ENCODE results near the gene VGF.
"Not testable (repeated sequence)": the region's sequence is repeated elsewhere in the genome, so short reads cannot be mapped to it uniquely, and the experiment has no call there.

VGF gene

GRCh38 chr7:101121991-101122932 is 43.1 kb downstream of the VGF start:
- H3K36me3 ChIP-seq (ENCODE audit: insufficient read depth, low read length) = no peaks in the 10 kb centered on the region
- H2AFZ ChIP-seq (ENCODE audit: low read depth, low read length) = no peak overlapping the region
- peaks cover 19% of the 10 kb centered on the region for H3K4me1 ChIP-seq (ENCODE audit: insufficient read depth, low read length)
- no peaks in the 10 kb centered on the region for H3K27me3 ChIP-seq (ENCODE audit: insufficient read depth, low read length)
- no peaks in the 10 kb centered on the region for H3K9me3 ChIP-seq (ENCODE audit: low read length)
- H3K4me3 ChIP-seq (ENCODE audit: low read length) = no peak overlapping the region

GRCh38 chr7:101121631-101121990 is 43.8 kb downstream of the VGF start:
- not testable (repeated sequence) for H3K36me3 ChIP-seq (ENCODE audit: insufficient read depth, low read length); H3K9me3 ChIP-seq (ENCODE audit: low read length); H3K27me3 ChIP-seq (ENCODE audit: insufficient read depth, low read length); H2AFZ ChIP-seq (ENCODE audit: low read depth, low read length); H3K4me3 ChIP-seq (ENCODE audit: low read length)
- H3K4me1 ChIP-seq (ENCODE audit: insufficient read depth, low read length) = peaks cover 12% of the 10 kb centered on the region

DNA sequence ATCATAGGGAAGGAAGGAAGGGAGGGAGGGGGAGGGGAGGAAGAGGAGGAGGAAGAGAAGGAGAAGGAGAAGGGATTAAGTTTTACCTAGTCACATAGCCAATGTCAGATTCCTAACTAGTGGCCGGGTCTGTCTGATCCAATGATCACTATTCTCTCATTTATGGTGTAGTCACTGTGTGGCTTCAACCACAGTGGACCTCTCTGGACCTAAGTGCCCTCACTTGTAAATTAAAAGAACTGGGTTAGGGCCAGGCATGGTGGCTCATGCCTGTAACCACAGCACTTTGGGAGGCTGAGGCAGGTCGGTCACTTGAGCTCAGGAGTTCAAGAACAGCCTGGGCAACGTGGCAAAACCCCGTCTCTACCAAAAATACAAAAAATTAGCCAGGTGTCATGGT is 45.1 kb downstream of the VGF start:
- no peak overlapping the region for H3K4me3 ChIP-seq (ENCODE audit: low read length)
- no peaks in the 10 kb centered on the region for H3K9me3 ChIP-seq (ENCODE audit: low read length)
- H3K4me1 ChIP-seq (ENCODE audit: insufficient read depth, low read length) = peaks cover 8% of the 10 kb centered on the region
- H3K27me3 ChIP-seq (ENCODE audit: insufficient read depth, low read length) = no peaks in the 10 kb centered on the region
- no peak overlapping the region for H2AFZ ChIP-seq (ENCODE audit: low read depth, low read length)
- no peaks in the 10 kb centered on the region for H3K36me3 ChIP-seq (ENCODE audit: insufficient read depth, low read length)

DNA sequence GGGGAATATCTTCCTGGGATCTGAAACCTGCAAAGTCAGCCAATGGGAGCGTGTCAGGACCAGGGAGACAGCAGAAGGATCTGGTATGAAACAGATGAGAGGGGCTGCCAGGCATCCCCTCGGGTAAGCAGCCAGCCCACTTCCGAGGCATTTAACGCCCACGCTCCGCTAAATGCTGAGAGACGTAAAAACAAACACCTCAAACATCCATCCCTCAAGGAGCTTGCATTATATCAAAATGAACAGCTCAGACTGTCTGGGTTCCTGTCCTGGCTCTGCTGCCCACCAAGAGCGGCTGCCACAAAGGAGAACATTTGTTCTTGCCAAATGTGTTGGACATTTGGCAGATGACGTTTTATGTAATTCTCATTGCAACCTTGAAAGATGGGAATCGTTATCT is 45.5 kb downstream of the VGF start:
- Histone ChIP-seq H3K4me3 (ENCODE audit: low read length) (no peak overlapping the region), H3K9me3 (ENCODE audit: low read length) (no peaks in the 10 kb centered on the region), H3K4me1 (ENCODE audit: insufficient read depth, low read length) (peaks cover 8% of the 10 kb centered on the region), H2AFZ (ENCODE audit: low read depth, low read length) (no peak overlapping the region), H3K36me3 (ENCODE audit: insufficient read depth, low read length) (no peaks in the 10 kb centered on the region), H3K27me3 (ENCODE audit: insufficient read depth, low read length) (no peaks in the 10 kb centered on the region)

DNA sequence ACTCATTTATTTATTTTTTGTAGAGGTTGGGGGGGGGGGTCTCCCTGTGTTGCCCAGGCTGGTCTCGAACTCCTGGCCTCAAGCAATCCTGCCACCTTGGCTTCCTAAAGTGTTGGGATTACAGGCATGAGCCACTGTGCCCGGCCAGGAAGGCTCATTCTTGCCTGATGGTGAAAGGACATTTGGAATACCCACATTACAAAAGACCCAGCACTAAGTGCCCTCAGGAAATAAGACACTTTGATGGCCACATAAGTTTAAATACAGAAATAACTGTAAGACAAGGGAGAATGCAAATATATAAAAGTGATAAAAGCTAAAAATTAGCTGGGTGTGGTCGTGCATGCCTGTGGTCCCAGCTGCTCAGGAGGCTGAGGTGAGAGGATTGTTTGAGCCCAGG is 46.5 kb downstream of the VGF start:
- Histone ChIP-seq H3K27me3 (ENCODE audit: insufficient read depth, low read length) (no peaks in the 10 kb centered on the region), H3K36me3 (ENCODE audit: insufficient read depth, low read length) (no peaks in the 10 kb centered on the region), H2AFZ (ENCODE audit: low read depth, low read length) (no peak overlapping the region), H3K4me1 (ENCODE audit: insufficient read depth, low read length) (peaks cover 4% of the 10 kb centered on the region), H3K4me3 (ENCODE audit: low read length) (no peak overlapping the region), H3K9me3 (ENCODE audit: low read length) (no peaks in the 10 kb centered on the region)

DNA sequence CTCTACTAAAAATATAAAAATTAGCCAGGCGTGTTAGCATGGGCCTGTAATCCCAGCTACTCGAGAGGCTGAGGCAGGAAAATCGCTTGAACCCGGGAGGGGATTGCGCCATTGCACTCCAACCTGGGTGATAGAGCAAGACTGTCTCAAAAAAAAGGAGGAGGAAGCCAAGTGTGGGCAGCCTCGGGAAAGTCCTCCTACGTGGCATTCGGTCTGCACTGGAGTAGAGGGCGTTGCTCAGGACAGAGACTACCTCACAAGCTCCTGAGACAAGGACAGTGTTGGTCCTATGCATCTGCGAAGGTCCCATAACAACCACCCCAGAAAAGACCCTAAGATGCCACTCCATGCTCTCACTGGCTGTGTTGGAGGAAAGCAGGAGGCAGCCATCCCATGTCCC is 48.5 kb downstream of the VGF start:
- no peak overlapping the region for H2AFZ ChIP-seq (ENCODE audit: low read depth, low read length)
- peaks cover 2% of the 10 kb centered on the region for H3K4me1 ChIP-seq (ENCODE audit: insufficient read depth, low read length)
- no peaks in the 10 kb centered on the region for H3K36me3 ChIP-seq (ENCODE audit: insufficient read depth, low read length)
- H3K9me3 ChIP-seq (ENCODE audit: low read length) = no peaks in the 10 kb centered on the region
- H3K4me3 ChIP-seq (ENCODE audit: low read length) = no peak overlapping the region
- H3K27me3 ChIP-seq (ENCODE audit: insufficient read depth, low read length) = no peaks in the 10 kb centered on the region

DNA sequence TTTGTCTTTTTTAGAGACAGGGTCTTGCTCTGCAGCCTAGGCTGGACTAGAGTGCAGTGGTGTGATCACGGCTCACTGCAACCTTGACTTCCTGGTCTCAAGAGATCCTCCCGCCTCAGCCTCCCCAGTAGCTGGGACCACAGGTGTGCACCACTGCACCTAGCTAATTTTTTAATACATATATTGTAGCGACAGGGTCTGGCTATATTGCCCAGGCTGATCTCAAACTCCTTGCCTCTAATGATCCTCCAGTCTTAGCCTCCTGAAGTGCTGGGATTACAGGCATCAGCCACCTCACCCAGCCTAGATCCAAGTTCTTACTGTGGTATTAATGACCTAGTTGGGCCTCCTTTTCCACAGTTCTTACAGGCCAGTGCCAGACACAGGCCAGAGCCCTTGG is 50.2 kb downstream of the VGF start:
- Histone ChIP-seq H3K4me1 (ENCODE audit: insufficient read depth, low read length) (no peaks in the 10 kb centered on the region), H3K27me3 (ENCODE audit: insufficient read depth, low read length) (no peaks in the 10 kb centered on the region), H3K4me3 (ENCODE audit: low read length) (no peak overlapping the region), H2AFZ (ENCODE audit: low read depth, low read length) (no peak overlapping the region), H3K9me3 (ENCODE audit: low read length) (no peaks in the 10 kb centered on the region), H3K36me3 (ENCODE audit: insufficient read depth, low read length) (no peaks in the 10 kb centered on the region)

DNA sequence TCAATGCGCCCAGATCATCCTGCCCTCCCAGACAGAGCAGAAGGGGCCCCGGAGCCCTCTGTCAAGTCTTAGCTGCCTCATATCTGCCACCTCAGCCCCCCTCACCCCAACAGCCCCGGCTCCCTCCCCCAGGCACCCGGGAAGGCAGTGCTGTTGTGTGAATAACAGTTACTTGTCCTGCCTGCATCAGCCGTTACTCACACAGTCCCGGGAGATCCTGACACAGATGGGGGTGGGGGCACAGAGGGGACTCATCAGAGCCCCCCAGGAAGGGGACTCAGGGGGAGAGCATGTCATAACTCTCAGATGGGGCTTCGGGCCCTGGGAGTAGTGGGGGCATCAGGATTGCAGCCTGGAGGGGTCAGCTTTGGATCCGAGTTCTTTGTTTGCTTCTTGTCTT is 50.9 kb downstream of the VGF start:
- Histone ChIP-seq H2AFZ (ENCODE audit: low read depth, low read length) (no peak overlapping the region), H3K9me3 (ENCODE audit: low read length) (no peaks in the 10 kb centered on the region), H3K4me3 (ENCODE audit: low read length) (no peak overlapping the region)

GRCh38 chr7:101113836-101114235 is 51.5 kb downstream of the VGF start:
- Histone ChIP-seq H3K4me3 (ENCODE audit: low read length) (no peak overlapping the region), H3K36me3 (ENCODE audit: insufficient read depth, low read length) (no peaks in the 10 kb centered on the region), H2AFZ (ENCODE audit: low read depth, low read length) (no peak overlapping the region), H3K27me3 (ENCODE audit: insufficient read depth, low read length) (peaks cover 2% of the 10 kb centered on the region), H3K4me1 (ENCODE audit: insufficient read depth, low read length) (no peaks in the 10 kb centered on the region), H3K9me3 (ENCODE audit: low read length) (no peaks in the 10 kb centered on the region)

More for the DNA sequence above, 50.9 kb downstream of the VGF start:
- Histone ChIP-seq H3K27me3 (ENCODE audit: insufficient read depth, low read length) (peaks cover 2% of the 10 kb centered on the region), H3K4me1 (ENCODE audit: insufficient read depth, low read length) (no peaks in the 10 kb centered on the region), H3K36me3 (ENCODE audit: insufficient read depth, low read length) (no peaks in the 10 kb centered on the region)

DNA sequence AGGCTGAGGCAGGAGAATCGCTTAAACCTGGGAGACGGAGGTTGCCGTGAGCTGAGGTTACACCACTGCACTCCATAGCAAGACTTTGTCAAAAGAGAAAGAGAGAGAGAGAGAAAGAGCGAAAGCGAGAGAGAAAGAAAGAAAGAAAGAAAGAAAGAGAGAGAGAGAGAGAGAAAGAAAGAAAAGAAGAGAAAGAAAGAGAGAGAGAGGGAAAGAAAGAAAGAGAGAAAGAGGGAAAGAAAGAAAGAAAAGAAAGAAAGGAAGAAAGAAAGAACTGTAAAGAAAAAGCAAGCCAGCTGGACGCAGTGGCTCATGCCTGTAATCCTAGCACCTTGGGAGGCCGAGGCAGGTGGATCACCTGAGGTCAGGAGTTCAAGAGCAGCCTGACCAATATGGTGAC is 52.2 kb downstream of the VGF start:
- H3K4me3 ChIP-seq (ENCODE audit: low read length); H3K27me3 ChIP-seq (ENCODE audit: insufficient read depth, low read length); H3K9me3 ChIP-seq (ENCODE audit: low read length); H2AFZ ChIP-seq (ENCODE audit: low read depth, low read length); H3K36me3 ChIP-seq (ENCODE audit: insufficient read depth, low read length); H3K4me1 ChIP-seq (ENCODE audit: insufficient read depth, low read length): not testable (repeated sequence)

Data from neuron (in vitro differentiated cells).